Spleen (tissue), 11 donors: ENCODE results near the gene FBXO47. TPM values are rescaled to one million over a fixed set of nuclear protein-coding genes. Genes with fewer than 3 reads are reported as not detected.
A peak's percentile ranks its signal among the peaks of the same experiment; 100 is the strongest.

Experiments used
- DNase-seq: peaks from one replicate; pipeline ENCODE4 v3.0.0-alpha.2; 2020
- H3K27ac ChIP-seq, 8 donors: fragments of 200-600 bp; sonication (generic) in 7 of 8; 1 replicate in 4 of 8; 2 replicates in 4 of 8; pipeline versions ENCODE4 v1.5.0 to v1.8.0; 2016 to 2021; ENCODE audit warnings: inconsistent platforms in 4 of 8, mild to moderate bottlenecking in 4 of 8, moderate library complexity in 1 of 8
- H3K27me3 ChIP-seq, 7 donors: fragments of 200-600 bp; sonication (generic) in 6 of 7; replicated peaks in 1 of 7; 1 replicate in 4 of 7; 2 replicates in 3 of 7; pipeline versions ENCODE4 v1.5.0 to v1.8.0; 2016 to 2021; ENCODE audit warnings: inconsistent platforms in 3 of 7, mild to moderate bottlenecking in 1 of 7
- H3K36me3 ChIP-seq, 6 donors: fragments of 200-600 bp; sonication (generic) in 5 of 6; 1 replicate in 4 of 6; 2 replicates in 2 of 6; pipeline versions ENCODE4 v1.5.0 to v1.8.0; 2016 to 2021; ENCODE audit warnings: inconsistent platforms in 2 of 6
- H3K4me1 ChIP-seq, 6 donors: fragments of 200-600 bp; sonication (generic) in 5 of 6; 1 replicate in 3 of 6; 2 replicates in 3 of 6; pipeline versions ENCODE4 v1.5.0 to v1.8.0; 2016 to 2021; ENCODE audit warnings: inconsistent platforms in 3 of 6
- H3K4me3 ChIP-seq, 8 donors: fragments of 200-600 bp; sonication (generic) in 7 of 8; 1 replicate in 4 of 8; 2 replicates in 4 of 8; pipeline versions ENCODE4 v1.5.0 to v1.8.0; 2016 to 2021; ENCODE audit warnings: inconsistent platforms in 4 of 8, mild to moderate bottlenecking in 4 of 8, moderate library complexity in 2 of 8
- H3K9me3 ChIP-seq, 8 donors: fragments of 200-600 bp; sonication (generic) in 7 of 8; 1 replicate in 4 of 8; 2 replicates in 4 of 8; pipeline versions ENCODE4 v1.5.0 to v1.8.0; 2016 to 2021; ENCODE audit warnings: inconsistent platforms in 4 of 8
- CTCF ChIP-seq, 11 experiments: fragments of 200-600 bp in 7 of 11; fragments of 450-650 bp in 4 of 11; sonication (generic) in 4 of 11; IDR thresholded peaks in 8 of 11; conservative IDR thresholded peaks in 3 of 11; 1 replicate in 7 of 11; 2 replicates in 4 of 11; pipeline versions ENCODE4 v1.4.0 to v1.8.0; 2016 to 2021; ENCODE audit warnings: antibody characterized with exemption in 11 of 11, inconsistent platforms in 4 of 11, mild to moderate bottlenecking in 1 of 11
- POLR2A ChIP-seq, 3 donors: fragments of 450-650 bp; IDR thresholded peaks; one replicate each; pipeline ENCODE4 v1.5.1; 2017; ENCODE audit warnings: antibody characterized with exemption in 3 of 3, mild to moderate bottlenecking in 1 of 3
- POLR2AphosphoS5 ChIP-seq, 3 donors: sonication (generic); formaldehyde crosslinking; IDR thresholded peaks; one replicate each; pipeline ENCODE4 v1.5.1; 2017; ENCODE audit warnings: antibody characterized with exemption in 3 of 3
- WGBS, 5 donors: extraction: QIAGEN DNeasy Blood & Tissue Kit in 3 of 5; methylation state at CpG; one replicate each; pipeline versions ENCODE4 v1.1.5 to v1.1.7; 2013 to 2018; 5-methylcytosine and 5-hydroxymethylcytosine counted together
- intact Hi-C: fragments of 100-400 bp; cut with DNase I; formaldehyde crosslinking; loops from one replicate; pipeline ENCODE4 v1.15.0; 2023; ENCODE audit warnings: low total_unique reads
- polyA plus RNA-seq, 3 donors: library from polyadenylated mRNA; stranded (reverse); fragments of 200-250 nt; gene quantifications; one replicate each; pipeline ENCODE4 v1.2.1, GENCODE V29; 2013
- total RNA-seq, 7 donors: library from RNA; depleted of rRNA in 3 of 7; stranded (reverse); fragments of >200 nt in 3 of 7; fragmentation: NEBNext Ultra II Directional in 4 of 7; extraction: Animal tissue kit (Norgen Biotek cat#: 25700) in 4 of 7; gene quantifications; one replicate each; pipeline versions ENCODE4 v1.1.0 to v1.2.1, GENCODE V29; 2016 to 2021
- donor health status: healthy with polysubstance abuse.
- donor health status: DM: no; HTN: no; CAD: no; lungs with moderate emphysema.
- donor health status: DM: no; HTN: no; CAD: no.
- donor health status: Bipolar disorder and iron deficiency.
- donor health status: healthy.
- donor health status: DM: no; HTN: no; CAD: no.
- donor health status: DM: yes; HTN: yes; CAD: no.

Gene FBXO47
- total and polyA plus RNA-seq, 10 donors: 0.06 TPM; not detected in 9

GRCh38 chr17:38891441-38891840, 75.8 kb downstream of the FBXO47 start:
- 57 to 83% (median 66%) methylated on average over 8 of the region's 8 CpGs for WGBS, 5 donors
- no peak overlapping the region for H3K4me3 ChIP-seq
- H3K9me3 ChIP-seq: no peaks in the 10 kb centered on the region
- no peaks in the 10 kb centered on the region for H3K27me3 ChIP-seq
- H3K4me1 ChIP-seq: peaks cover 47 to 100% (median 88%) of the 10 kb centered on the region in 6 donors
- TF ChIP-seq CTCF (IDR thresholded peaks at IDR 0.05 in 8 of 11, conservative IDR thresholded peaks at IDR 0.05 in 3 of 11): no peak
- no peak for TF ChIP-seq POLR2AphosphoS5 (IDR thresholded peaks at IDR 0.05)
- TF ChIP-seq POLR2A (IDR thresholded peaks at IDR 0.05): no peak
- no peak for DNase-seq
- intact Hi-C loops: no loop called here
- peaks cover 0 to 100% (median 55%) of the 10 kb centered on the region in 6 donors for H3K36me3 ChIP-seq
- peak overlapping the region in 7 of 8 donors; percentile 50 to 87 (median 74) for H3K27ac ChIP-seq

GRCh38 chr17:38890410-38890746, 76.8 kb downstream of the FBXO47 start:
- 49 to 67% (median 53%) methylated on average over 8 of the region's 8 CpGs for WGBS, 5 donors
- Histone ChIP-seq H3K9me3 (no peaks in the 10 kb centered on the region), H3K36me3 (peaks cover 0 to 100% (median 55%) of the 10 kb centered on the region in 6 donors), H3K4me1 (peaks cover 41 to 100% (median 89%) of the 10 kb centered on the region in 6 donors), H3K4me3 (peak overlapping the region in 1 of 8 donors; percentile 25), H3K27me3 (no peaks in the 10 kb centered on the region), H3K27ac (peak overlapping the region in 7 of 8 donors; percentile 50 to 87 (median 74))
- TF ChIP-seq POLR2A (IDR thresholded peaks at IDR 0.05) (no peak), CTCF (IDR thresholded peaks at IDR 0.05 in 8 of 11, conservative IDR thresholded peaks at IDR 0.05 in 3 of 11) (no peak), POLR2AphosphoS5 (IDR thresholded peaks at IDR 0.05) (peak in 1 of 3 donors; percentile 8)
- DNase-seq: peak; percentile 76
- intact Hi-C loops: no loop called here

- Histone ChIP-seq H3K27me3 (no peaks in the 10 kb centered on the region), H3K9me3 (no peaks in the 10 kb centered on the region), H3K4me1 (peaks cover 46 to 100% (median 90%) of the 10 kb centered on the region in 6 donors), H3K36me3 (peaks cover 0 to 100% (median 55%) of the 10 kb centered on the region in 6 donors), H3K4me3 (peak overlapping the region in 1 of 8 donors; percentile 25), H3K27ac (peak overlapping the region in 7 of 8 donors; percentile 50 to 87 (median 74))
- 72 to 86% (median 77%) methylated on average over 8 to 12 of the region's 12 CpGs for WGBS, 5 donors
- TF ChIP-seq POLR2AphosphoS5 (IDR thresholded peaks at IDR 0.05) (no peak), CTCF (IDR thresholded peaks at IDR 0.05 in 8 of 11, conservative IDR thresholded peaks at IDR 0.05 in 3 of 11) (no peak), POLR2A (IDR thresholded peaks at IDR 0.05) (no peak)
- no peak for DNase-seq
- intact Hi-C loops: no loop called here
Observed at GRCh38 chr17:38889745-38890409, 77.3 kb downstream of the FBXO47 start.

GRCh38 chr17:38888842-38889241, 78.4 kb downstream of the FBXO47 start:
- H3K27ac ChIP-seq: peak overlapping the region in 2 of 8 donors; percentile 15 to 80
- TF ChIP-seq POLR2A (IDR thresholded peaks at IDR 0.05) (no peak), CTCF (IDR thresholded peaks at IDR 0.05 in 8 of 11, conservative IDR thresholded peaks at IDR 0.05 in 3 of 11) (no peak), POLR2AphosphoS5 (IDR thresholded peaks at IDR 0.05) (no peak)
- intact Hi-C loops: no loop called here
- 88 to 95% (median 94%) methylated on average over 9 of the region's 9 CpGs for WGBS, 5 donors
- DNase-seq: no peak
- H3K36me3 ChIP-seq: peaks cover 0 to 93% (median 55%) of the 10 kb centered on the region in 6 donors
- peaks cover 46 to 100% (median 90%) of the 10 kb centered on the region in 6 donors for H3K4me1 ChIP-seq
- H3K9me3 ChIP-seq: no peaks in the 10 kb centered on the region
- no peaks in the 10 kb centered on the region for H3K27me3 ChIP-seq
- H3K4me3 ChIP-seq: no peak overlapping the region
